Thoracic aorta (tissue), 2 donors: Measurements from ENCODE around the gene ADGRA1. TPM values are rescaled to one million over a fixed set of nuclear protein-coding genes. Genes with fewer than 3 reads are reported as not detected.

Experiments used
- ATAC-seq: fragments of 150-250 bp; one replicate; pipeline ENCODE4 v1.8.0; 2017; ENCODE audit warnings: low read depth; ENCODE audit not compliant: insufficient number of reproducible peaks, low FRiP score
- DNase-seq: peaks from one replicate; pipeline ENCODE4 v3.0.0-alpha.2; 2020; ENCODE audit warnings: low spot score
- H3K27ac ChIP-seq, 2 donors: fragments of 200-600 bp; sonication (generic); 1 replicate in 1 of 2; 2 replicates in 1 of 2; pipeline ENCODE4 v1.5.1; 2016; ENCODE audit warnings: mild to moderate bottlenecking in 2 of 2, moderate library complexity in 2 of 2
- H3K27me3 ChIP-seq: fragments of 200-600 bp; sonication (generic); replicated peaks from 2 replicates; pipeline ENCODE4 v1.6.0; 2016; ENCODE audit warnings: mild to moderate bottlenecking; ENCODE audit not compliant: insufficient read depth
- H3K36me3 ChIP-seq: fragments of 200-600 bp; sonication (generic); one replicate; pipeline ENCODE4 v1.5.1; 2016
- H3K4me1 ChIP-seq, 2 donors: fragments of 200-600 bp; sonication (generic); 1 replicate in 1 of 2; 2 replicates in 1 of 2; pipeline versions ENCODE4 v1.5.1 to v1.6.0; 2016; ENCODE audit warnings: low read depth in 2 of 2, mild to moderate bottlenecking in 1 of 2; ENCODE audit not compliant: control insufficient read depth in 1 of 2
- H3K4me3 ChIP-seq: fragments of 200-600 bp; sonication (generic); 2 replicates; pipeline ENCODE4 v1.5.1; 2016; ENCODE audit warnings: mild to moderate bottlenecking
- H3K9me3 ChIP-seq: fragments of 200-600 bp; sonication (generic); 2 replicates; pipeline ENCODE4 v1.5.1; 2016
- CTCF ChIP-seq: fragments of 200-600 bp; sonication (generic); IDR thresholded peaks from one replicate; pipeline ENCODE4 v1.5.1; 2019; ENCODE audit warnings: antibody characterized with exemption
- total RNA-seq, 2 donors: library from RNA; depleted of rRNA; stranded (reverse); fragments of >200 nt; gene quantifications; one replicate each; pipeline versions ENCODE4 v1.1.0 to v1.2.3, GENCODE V29; 2016

The ADGRA1 gene
- total RNA-seq, 2 donors from 2014 or later, result not detected

- ATAC-seq, result no peak
- H3K4me1 ChIP-seq, result no peaks in the 10 kb centered on the region
- no peak overlapping the region for H3K4me3 ChIP-seq
- no peak overlapping the region for H3K27ac ChIP-seq
- H3K9me3 ChIP-seq, result no peaks in the 10 kb centered on the region
- no peaks in the 10 kb centered on the region for H3K36me3 ChIP-seq
- TF ChIP-seq CTCF, result no peak
- no peaks in the 10 kb centered on the region for H3K27me3 ChIP-seq
- DNase-seq, result no peak
Observed at GRCh38 chr10:133114251-133114650, 26.5 kb downstream of the ADGRA1 start.

DNA sequence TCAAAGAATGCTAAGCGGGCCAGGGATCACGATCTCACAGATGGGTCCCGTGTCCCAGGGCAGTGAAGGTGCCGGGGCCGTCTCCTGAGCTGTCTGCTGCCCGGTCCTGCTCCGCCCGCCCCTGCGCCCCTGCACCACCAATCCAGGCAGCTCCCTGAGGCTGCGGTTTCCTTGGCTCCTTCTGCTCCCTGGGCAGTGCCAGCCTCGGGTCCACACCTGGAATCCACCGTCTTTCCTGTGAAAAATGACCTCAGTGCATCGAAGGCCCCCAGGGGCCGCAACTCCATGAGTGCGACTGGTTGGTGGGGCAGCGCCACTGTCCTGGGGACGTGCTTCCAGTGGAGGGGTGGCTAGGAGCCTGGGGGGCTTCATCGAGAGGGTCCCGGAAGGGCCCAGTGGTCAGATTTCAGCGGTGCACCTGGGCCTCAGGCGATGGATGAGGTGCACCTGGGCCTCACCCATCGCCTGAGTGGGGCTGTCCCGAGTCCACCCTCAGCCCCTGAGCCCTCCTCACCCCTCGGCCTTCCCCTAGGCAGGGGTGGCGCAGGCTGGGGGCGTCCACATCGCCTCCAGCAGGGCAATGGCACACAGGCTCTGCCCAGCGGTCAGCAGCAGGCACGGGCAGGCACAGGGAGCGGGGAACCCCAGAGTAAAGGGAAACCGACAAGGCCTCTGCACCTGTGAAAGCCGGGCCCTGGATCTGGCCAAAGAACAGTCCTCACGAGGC is 27.2 kb downstream of the ADGRA1 start:
- no peak for DNase-seq
- no peak for ATAC-seq
- no peak overlapping the region for H3K27ac ChIP-seq
- H3K4me1 ChIP-seq, result no peaks in the 10 kb centered on the region
- H3K4me3 ChIP-seq, result no peak overlapping the region
- H3K27me3 ChIP-seq, result no peaks in the 10 kb centered on the region
- no peak for TF ChIP-seq CTCF
- H3K36me3 ChIP-seq, result no peaks in the 10 kb centered on the region
- H3K9me3 ChIP-seq, result no peaks in the 10 kb centered on the region

GRCh38 chr10:133115453-133115842 is 27.7 kb downstream of the ADGRA1 start:
- Histone ChIP-seq H3K36me3 (no peaks in the 10 kb centered on the region), H3K9me3 (no peaks in the 10 kb centered on the region), H3K27me3 (no peaks in the 10 kb centered on the region), H3K27ac (no peak overlapping the region), H3K4me1 (no peaks in the 10 kb centered on the region), H3K4me3 (no peak overlapping the region)
- no peak for TF ChIP-seq CTCF
- ATAC-seq (no peak), DNase-seq (no peak)

- ATAC-seq, result no peak
- H3K36me3 ChIP-seq, result no peaks in the 10 kb centered on the region
- no peak for TF ChIP-seq CTCF
Observed at GRCh38 chr10:133115976-133116375, 28.3 kb downstream of the ADGRA1 start.

DNA sequence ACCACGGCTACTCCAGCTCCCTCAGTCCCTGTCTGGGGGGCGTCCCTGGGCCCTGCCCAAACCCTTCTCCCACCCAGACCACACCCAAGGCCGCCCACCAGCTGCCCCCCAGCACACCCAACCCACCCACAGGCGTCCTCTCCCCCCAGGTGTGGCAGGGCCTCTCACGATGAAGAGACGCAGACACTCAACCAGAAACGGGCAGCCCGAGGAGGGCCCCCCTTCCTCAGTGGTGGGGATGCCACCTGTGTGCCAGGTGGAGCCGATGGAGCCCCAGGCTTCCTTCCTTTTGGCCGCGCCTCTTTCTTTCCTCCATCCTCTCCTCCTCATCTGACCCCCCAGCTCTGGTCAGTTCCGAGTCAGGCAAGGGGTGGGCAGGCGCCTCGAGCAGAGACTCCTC is 28.7 kb downstream of the ADGRA1 start:
- TF ChIP-seq CTCF, result no peak
- Histone ChIP-seq H3K4me1 (no peaks in the 10 kb centered on the region), H3K27me3 (no peaks in the 10 kb centered on the region), H3K9me3 (no peaks in the 10 kb centered on the region), H3K36me3 (no peaks in the 10 kb centered on the region), H3K4me3 (no peak overlapping the region), H3K27ac (no peak overlapping the region)
- ATAC-seq (no peak), DNase-seq (no peak)

More at GRCh38 chr10:133115976-133116375, 28.3 kb downstream of the ADGRA1 start:
- no peak overlapping the region for H3K4me3 ChIP-seq
- DNase-seq, result no peak
- no peaks in the 10 kb centered on the region for H3K27me3 ChIP-seq
- H3K4me1 ChIP-seq, result no peaks in the 10 kb centered on the region
- H3K9me3 ChIP-seq, result no peaks in the 10 kb centered on the region
- H3K27ac ChIP-seq, result no peak overlapping the region
